HG02943 (cell line): Measurements from ENCODE around the gene TUBB4A.
"Not testable (repeated sequence)": the region's sequence is repeated elsewhere in the genome, so short reads cannot be mapped to it uniquely, and the experiment has no call there.

ENCODE experiments used
- ATAC-seq: cut with Tn5 transposase; IDR thresholded peaks from one replicate; pipeline ENCODE4 v1.9.1; 2021; ENCODE audit warnings: mild to moderate bottlenecking, low read depth, moderate library complexity; ENCODE audit not compliant: unreplicated experiment

TUBB4A gene

DNA sequence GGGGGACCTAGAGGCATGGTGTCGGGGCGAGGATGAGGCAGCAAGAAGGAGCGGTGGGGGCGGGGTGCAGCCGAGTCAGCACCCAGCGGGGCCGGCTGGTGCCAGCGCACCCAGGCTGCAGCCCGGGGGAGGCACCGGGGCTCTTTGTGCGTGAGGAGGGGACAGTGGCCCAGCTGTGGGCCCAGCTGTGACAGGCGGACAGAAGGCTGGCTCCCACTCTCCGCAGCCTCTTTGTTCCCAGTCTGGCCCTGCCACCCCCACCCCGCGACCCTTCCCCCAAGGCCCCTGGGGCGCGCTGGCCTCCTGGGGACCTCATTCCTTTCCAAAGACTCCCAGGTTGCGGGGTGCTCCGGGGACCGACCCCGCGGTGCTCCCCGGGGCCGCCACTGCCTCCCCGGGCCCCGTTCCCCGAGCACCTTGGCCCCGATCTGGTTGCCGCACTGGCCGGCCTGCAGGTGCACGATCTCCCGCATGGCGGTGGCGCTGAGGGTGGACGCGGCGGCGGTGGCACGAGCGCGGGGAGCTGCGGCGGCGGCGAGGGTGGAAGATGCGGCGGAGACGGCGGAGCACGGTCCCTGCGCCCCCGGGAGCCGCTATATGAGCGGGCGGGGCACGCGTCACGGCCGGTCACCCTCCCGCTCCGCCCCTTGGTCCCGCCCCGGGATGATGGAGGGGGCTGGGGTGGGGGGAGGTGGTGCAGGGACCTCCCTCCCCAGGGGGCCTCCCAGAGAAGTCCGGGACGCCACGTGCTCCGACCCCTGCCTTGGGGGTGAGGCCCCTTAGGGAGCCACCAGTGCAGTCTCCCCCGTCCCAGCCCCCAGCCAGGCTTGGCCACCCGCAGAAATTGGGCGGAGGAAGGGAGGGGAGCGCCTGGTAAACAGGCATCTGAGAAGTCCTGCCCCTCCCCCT is at the start of gene TUBB4A:
Gene TUBB4A (minus strand): TSS at position 570 of the 909 bp plus-strand sequence. CDS start 97 bp downstream, at position 473.
- ATAC-seq = no peak

DNA sequence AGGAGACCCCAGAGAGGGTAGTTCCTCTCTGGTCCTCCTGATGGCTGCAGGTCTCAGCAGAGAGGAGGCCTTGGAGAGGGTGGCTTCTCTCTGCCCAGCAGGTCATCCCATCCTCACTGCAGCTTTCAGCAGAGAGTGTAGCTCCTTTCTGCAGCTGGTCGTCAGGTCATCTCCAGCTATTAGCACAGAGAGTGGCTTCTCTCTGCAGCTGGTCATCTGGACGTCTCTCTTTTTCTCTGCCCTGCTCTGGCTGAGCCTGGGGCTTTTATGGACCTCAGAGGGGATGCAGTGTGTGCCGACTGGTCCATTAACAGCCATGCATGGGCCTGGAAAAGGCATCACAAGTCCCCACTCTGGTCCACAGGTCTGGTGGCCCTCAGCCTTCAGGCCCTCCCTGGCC is 49.0 kb upstream of the TUBB4A start:
- ATAC-seq = no peak

DNA sequence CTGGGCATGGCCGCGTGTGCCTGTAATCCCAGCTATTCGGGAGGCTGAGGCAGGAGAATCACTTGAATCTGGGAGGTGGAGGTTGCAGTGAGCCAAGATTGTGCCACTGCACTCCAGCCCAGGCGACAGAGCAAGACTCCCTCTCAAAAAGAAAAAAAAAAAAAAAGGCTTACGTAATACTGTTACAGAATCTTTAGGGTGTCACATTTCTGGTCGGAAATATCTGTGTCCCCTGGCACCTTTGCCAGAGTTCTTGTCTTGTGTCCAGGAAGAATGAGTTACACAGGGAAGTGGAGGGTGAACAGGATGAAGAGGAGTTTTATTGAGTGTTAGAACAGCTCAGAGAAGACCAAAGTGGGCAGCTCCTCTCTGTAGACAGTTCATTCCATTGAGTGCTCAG is 48.6 kb upstream of the TUBB4A start:
- not testable (repeated sequence) for ATAC-seq

DNA sequence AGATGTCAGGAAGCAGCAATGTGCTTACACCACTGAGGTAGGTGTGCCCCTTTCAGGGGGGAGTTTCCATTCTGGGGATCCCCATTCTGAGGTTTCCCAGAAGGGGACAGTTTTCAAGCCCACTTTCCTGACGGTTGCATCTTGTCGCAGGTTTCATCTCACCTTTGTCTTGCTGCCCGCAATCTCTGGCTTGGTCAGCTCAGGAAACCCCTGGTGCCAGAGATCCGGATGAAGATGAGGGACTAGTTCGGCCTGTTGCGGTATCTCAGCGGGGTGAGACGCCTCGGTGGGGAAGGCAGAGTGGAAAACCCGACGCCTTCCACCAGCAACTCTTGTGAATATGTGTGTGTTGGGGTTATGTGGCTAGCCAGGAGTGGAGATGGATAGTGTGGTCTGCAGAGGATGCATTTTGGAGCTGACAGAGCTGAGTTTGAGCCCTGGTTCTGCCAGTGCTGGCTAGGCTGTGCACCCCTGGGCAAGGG is 41.8 kb upstream of the TUBB4A start:
- no peak for ATAC-seq

DNA sequence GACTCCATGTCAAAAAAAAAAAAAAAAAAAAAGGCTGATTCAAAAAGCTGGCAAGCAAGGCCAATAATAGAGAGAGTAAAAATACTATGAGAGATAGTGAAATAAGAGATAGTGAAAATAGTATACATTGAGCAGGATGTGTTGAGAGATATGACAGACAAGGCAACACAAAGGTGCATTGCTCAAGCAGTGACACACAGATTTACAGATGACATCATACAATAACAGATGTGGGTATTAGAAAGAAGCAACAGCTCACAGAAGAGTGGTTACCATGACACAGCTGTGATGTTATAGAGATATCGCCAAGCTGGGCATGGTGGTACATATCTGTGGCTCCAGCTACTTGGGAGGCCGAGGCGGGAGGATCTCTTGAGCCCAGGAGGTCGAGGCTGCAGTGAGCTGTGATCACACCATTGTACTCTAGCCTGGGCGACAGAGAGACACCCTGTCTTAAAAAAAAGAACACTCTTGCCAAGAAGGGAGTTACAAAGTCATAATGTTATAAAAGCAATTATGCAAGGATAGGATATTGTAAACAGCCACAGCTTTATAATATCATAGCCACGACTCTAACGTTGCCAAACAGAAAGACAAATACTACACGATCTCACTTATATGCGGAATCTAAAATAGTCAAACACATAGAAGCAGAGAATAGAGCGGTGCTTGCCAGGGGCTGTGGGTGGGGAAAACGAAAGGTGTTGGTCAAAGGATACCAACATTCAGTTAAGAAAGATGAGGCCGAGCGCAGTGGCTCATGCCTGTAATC is 39.0 kb upstream of the TUBB4A start:
- no peak for ATAC-seq

DNA sequence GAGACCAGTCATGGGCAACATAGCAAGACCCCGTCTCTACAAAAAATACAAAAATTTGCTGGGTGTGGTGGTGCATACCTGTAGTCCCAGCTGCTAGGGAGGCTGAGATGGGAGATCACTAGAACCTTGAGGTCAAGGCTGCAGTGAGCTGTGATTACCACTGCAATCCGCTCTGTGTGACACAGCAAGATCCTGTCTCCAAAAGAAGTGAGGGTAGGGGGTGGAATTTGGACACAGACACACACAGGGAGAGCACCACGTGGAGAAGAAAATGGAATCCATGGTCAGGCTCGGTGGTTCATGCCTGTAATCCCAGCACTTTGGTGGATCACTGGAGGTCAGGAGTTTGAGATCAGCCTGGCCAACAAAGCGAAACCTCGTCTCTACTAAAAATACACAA is 37.4 kb upstream of the TUBB4A start:
- no peak for ATAC-seq

DNA sequence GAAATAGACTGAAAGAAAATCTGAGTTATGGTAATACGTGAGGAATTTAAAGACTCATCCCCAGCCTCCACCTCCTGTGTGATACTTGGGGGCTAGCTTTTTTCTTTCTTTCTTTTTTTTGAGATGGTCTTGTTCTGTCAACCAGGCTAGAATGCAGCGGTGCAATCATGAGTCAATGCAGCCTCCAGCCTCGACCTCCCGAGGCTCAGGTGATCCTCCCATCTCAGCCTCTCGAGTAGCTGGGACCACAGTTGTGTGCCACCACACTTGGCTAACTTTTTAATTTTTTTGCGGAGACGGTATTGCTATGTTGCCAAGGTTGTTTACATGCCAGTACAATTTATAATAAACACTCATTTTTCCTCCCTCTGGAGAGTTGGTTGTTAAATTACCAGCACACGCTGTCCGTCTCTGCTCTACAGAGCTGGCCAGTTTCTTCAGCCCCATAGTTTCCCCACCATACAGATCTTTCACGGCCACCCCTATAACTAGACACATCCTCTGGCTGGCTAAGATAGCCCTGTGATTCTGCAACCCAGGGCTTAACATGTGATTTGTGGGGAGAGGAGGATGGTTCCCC is 33.5 kb upstream of the TUBB4A start:
- ATAC-seq = no peak

DNA sequence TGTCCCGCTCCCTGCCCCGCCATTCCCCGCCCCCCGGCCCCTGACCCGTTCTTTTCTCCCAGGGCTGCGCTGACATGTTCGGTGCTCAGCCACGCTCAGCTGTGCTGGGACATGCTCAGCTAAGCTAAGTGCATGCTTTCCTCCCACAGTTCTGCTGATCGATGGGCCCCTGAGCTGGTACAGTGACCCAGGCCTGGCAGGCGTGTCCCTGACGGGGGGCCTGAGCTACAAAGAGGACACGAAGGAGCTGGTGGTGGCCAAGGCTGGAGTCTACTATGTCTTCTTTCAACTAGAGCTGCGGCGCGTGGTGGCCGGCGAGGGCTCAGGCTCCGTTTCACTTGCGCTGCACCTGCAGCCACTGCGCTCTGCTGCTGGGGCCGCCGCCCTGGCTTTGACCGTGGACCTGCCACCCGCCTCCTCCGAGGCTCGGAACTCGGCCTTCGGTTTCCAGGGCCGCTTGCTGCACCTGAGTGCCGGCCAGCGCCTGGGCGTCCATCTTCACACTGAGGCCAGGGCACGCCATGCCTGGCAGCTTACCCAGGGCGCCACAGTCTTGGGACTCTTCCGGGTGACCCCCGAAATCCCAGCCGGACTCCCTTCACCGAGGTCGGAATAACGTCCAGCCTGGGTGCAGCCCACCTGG is 32.5 kb upstream of the TUBB4A start:
- no peak for ATAC-seq

DNA sequence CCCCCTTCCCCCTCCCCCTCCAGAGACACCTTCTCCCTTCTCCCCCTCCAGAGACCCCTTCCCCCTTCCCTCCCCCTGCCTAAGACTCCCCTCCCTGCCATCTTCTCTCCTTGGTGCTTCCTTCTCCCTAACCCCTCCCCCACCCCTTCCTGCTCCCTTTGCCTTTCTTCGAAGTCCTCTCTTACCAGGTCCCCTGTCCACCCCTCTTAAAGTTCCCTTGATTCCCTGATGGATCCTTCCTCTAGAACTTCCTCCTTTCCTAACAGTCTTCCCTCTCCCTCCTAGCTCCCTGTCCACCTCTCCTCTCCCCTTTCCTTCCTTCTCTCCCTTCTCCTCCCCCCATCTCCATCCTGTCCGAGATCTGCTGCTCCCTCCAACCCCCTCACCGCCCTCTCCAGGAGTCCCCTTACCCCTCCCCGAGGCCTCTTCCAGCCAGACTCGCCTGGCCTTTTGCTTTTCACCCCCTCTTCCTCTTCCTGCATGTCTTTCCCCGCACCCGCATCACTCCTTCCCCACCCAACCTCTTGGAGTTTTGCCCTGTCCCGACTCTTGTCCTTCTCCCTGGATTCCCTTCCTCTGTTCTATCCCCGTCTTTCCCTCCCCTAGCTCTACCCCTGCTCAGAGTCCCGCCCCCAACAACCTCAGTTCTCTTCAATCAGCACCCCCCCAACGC is 31.8 kb upstream of the TUBB4A start:
- no peak for ATAC-seq

DNA sequence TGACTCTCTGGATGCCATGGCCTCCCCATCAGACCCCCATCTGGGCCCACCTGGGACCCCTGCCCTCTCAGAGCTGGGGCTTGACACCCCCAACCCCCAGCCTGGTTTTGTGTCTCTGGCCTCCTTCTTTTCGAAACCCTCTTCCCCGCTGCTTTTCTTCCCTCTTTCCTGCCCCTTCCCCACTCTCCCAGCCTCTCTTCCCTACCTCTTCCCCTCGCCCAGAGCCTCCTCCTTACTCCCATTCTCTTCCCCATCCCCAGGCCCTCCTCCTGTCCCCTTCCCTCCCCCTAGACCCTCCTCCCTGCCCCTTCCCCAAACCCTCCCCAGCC is 30.9 kb upstream of the TUBB4A start:
- no peak for ATAC-seq

DNA sequence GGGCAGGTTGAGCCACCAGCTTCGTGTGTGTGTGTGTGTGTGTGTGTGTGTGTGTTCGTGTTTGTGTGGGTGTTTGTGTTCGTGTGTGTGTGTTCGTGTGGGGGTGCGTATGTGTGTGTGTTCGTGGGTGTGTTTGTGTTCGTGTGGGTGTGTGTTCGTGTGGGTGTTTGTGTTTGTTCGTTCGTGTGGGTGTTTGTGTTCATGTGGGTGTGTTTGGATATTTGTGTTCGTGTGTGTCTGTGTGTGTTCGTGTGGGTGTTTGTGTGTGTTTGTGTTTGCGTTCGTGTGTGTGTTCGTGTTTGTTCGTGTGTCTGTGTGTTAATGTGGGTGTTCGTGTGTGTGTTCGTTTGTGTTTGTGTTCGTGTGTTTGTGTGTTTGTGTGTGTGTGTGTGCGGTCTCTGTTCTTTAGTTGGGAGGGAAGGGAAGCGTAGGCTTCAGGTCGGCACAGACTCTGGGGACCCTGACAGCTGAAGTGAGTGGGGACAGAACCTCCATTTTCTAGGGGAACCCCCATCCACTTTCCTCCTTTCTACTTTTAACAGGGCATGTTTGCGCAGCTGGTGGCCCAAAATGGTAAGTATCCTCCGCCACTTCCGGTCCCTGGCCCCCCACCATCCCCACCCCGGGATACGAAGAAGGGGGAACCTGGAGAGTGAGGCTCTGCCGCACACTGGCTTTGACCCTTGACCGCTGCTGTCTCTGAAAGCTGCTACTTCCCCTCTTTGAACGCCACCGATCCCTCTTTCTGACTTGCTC is 30.3 kb upstream of the TUBB4A start:
- no peak for ATAC-seq

DNA sequence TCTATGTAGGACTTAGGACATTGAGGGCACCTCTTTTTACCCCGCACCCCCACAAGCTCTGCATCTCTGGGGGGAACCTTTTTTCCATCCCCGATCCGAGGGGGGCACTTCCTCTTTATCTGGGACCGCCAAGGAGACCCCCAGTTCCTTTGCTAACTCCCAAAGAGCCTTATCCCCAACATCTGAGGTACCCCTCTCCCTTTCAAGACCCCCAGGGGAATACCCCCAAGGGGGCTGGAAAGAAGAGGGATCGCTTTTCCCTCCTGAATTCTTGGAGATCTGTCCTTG is 29.8 kb upstream of the TUBB4A start:
- no peak for ATAC-seq

DNA sequence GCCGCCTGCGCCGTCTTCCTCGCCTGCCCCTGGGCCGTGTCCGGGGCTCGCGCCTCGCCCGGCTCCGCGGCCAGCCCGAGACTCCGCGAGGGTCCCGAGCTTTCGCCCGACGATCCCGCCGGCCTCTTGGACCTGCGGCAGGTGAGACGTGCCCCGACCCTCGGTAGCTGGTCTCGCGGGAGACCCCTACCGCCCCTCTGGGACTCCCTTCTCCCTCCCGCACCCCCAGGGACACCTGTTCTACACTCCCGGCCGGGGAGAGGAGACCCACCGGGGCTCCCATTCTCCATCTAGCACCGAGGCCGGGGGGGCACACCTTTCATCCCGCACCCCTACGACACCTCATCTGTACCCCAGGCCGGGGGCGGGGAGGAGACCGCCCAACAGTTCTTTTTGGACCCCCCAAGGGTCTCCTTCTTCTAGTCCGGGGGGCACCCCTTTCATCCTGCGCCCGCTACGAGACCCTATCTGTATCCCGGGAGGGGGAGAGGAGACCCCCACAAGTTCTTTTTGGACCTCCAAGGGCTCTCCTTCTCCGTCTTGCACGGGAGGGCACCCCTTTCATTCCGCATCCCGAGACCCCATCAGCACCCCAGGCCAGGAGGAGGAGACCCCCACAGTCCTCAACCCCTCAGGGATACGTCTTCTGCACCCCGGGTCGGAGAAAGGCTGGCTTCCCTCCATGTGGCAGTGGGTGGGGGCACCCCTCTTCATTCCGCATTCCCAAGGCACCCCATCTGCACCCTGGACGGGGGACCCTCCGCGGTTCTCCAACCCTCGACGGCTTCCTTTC is 29.2 kb upstream of the TUBB4A start:
- no peak for ATAC-seq

DNA sequence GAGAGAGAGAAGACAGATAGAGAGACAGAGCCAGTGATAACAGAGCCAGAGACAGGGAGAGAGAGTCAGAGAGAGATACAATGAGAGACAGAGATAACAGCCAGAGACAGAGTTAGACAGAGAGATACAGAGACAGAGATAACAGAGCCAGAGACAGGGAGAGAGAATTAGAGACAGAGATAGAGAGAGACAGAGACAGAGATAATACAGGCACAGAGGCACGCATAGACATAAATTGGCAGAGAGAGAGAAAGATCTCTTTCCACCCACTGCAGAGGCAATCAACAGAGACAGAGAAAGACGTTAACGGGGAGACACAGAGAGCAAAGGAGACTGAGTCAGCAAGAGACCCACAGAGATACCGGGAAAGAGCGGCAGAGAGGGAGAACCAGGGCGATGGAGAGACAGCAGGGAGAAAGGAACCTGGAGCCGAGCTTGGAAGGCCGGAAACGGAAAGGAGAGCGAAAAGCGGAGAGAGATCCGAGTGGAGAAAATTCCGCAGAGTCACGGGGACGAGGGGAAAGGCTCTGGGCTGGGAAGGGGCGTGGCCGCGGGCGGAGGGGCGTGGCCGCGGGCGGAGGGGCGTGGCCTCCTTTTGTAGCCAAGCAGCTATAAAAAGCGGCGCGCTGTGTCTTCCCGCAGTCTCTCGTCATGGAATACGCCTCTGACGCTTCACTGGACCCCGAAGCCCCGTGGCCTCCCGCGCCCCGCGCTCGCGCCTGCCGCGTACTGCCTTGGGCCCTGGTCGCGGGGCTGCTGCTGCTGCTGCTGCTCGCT is 28.5 kb upstream of the TUBB4A start, which contains the start of gene TNFSF9:
Gene TNFSF9 (plus strand): TSS at position 641 of the 777 bp plus-strand sequence. CDS start 11 bp downstream, at position 652.
- no peak for ATAC-seq

DNA sequence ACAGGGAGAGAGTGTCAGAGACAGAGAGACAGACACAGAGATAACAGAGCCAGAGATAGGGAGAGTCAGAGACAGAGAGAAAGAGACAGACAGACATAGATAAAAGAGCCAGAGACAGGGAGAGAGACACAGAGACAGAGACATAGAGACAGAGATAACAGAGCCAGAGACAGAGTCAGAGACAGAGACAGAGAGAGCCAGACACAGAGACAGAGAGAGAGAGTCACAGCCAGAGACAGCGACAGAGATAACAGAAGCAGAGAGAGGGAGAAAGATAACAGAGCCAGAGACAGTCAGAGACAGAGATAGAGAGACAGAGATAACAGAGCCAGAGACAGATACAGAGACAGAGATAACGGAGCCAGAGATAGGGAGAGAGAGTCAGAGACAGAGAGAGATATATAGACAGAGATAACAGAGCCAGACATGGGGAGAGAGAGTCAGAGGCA is 27.9 kb upstream of the TUBB4A start:
- no peak for ATAC-seq

DNA sequence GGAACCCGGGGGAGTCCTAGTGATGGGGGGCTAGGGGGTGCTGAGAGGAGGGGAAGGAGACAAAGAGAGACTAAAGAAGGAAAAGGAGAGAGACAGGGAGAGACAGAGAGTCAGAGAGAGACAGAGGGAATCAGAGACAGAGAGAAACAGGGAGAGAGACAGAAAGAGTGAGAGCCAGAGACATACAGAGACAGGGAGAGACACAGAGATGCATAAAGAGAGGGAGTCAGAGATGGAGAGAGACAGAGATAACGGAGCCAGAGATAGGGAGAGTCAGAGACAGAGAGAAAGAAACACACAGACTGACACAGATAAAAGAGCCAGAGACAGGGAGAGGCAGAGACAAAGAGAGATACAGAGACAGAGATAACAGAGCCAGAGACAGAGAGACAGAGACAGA is 27.2 kb upstream of the TUBB4A start:
- ATAC-seq = no peak

DNA sequence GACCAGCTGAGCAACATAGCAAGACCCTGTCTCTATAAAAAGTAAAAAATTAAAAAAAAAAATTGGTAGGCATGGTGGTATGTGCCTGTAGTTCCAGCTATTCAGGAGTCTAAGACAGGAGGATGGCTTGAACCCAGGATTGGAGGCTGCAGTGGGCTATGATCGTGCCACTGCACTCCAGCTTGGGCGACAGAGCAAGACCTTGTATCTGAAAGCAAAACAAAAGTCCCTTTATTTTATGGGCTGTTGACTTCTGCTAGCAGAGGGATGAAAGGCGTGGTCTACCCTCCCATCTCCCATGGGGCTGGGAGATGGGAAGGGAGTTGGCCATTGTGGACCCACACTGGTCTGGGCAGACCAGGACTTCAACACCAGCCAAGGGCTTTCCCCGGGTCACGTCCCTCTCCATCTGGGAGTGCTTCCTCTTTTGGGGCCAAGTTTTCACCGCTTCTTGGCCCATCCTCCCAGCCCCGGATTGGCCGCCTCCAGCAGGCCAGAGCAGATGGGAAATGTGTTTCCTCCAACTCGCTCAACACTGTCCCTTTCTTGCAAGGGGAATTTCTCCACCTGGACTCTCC is 26.5 kb upstream of the TUBB4A start:
- no peak for ATAC-seq
